HepG2 (cell line): ENCODE data around the gene NEMF. TPM values are rescaled to one million over a fixed set of nuclear protein-coding genes. Genes with fewer than 3 reads are reported as not detected.

Experiments
- MAFF ChIP-seq: IDR thresholded peaks from 2 replicates; pipeline ENCODE4 v1.6.1; 2011; ENCODE audit warnings: low read depth, low read length, improper control_type of control experiment
- ZFP82 ChIP-seq: sonication (generic); formaldehyde crosslinking; IDR thresholded peaks from 2 replicates; pipeline ENCODE4 v1.5.1; 2020; ENCODE audit warnings: mild to moderate bottlenecking, missing genetic modification reagents, borderline replicate concordance
- polyA plus RNA-seq, 8 experiments: library from polyadenylated mRNA; depleted of rRNA in 3 of 8; stranded (reverse) in 7 of 8; unstranded in 1 of 8; fragments of >200 nt; fragmentation: Illumina TruSeq in 4 of 8; extraction: Trizol in 4 of 8; gene quantifications; 2 replicates each; pipeline versions ENCODE4 v1.2.1 to v1.2.3, GENCODE V29; 2011 to 2016; ENCODE audit warnings: low read depth in 4 of 8, missing spikeins in 1 of 8, mixed read lengths in 1 of 8; ENCODE audit not compliant: insufficient read depth in 1 of 8
- total RNA-seq, 5 experiments: library from RNA; depleted of rRNA; stranded (reverse); fragments of >200 nt; fragmentation: Illumina TruSeq; extraction: Trizol; gene quantifications; 2 replicates each; pipeline ENCODE4 v1.2.3, GENCODE V29; 2016; ENCODE audit warnings: low read depth in 1 of 5
- TF ChIP-seq, protein P1 (sequence below): sonication (generic); formaldehyde crosslinking; IDR thresholded peaks from 2 replicates; pipeline ENCODE4 v1.8.1; 2023; ENCODE audit warnings: mild to moderate bottlenecking, missing genetic modification reagents
- TF ChIP-seq, protein P2 (sequence below): sonication (generic); formaldehyde crosslinking; IDR thresholded peaks from 2 replicates; pipeline ENCODE4 v1.4.0; 2020; ENCODE audit warnings: missing genetic modification reagents
- TF ChIP-seq, protein P3 (sequence below): fragments of 450-650 bp; IDR thresholded peaks from 2 replicates; pipeline ENCODE4 v1.6.1; 2017; ENCODE audit warnings: mild to moderate bottlenecking
- TF ChIP-seq, protein P4 (sequence below): sonication (generic); formaldehyde crosslinking; IDR thresholded peaks from 2 replicates; pipeline ENCODE4 v1.8.0; 2023; ENCODE audit warnings: mild to moderate bottlenecking, missing genetic modification reagents
- TF ChIP-seq, protein P5 (sequence below): sonication (generic); formaldehyde crosslinking; IDR thresholded peaks from 2 replicates; pipeline ENCODE4 v1.5.1; 2020; ENCODE audit warnings: missing genetic modification reagents, mild to moderate bottlenecking, borderline replicate concordance

The NEMF gene
- total and polyA plus RNA-seq, 2 of the 13 experiments (the other 11 are each of a cell fraction or from before 2014, with no cell fraction given) = 21.3 to 57.9 TPM

DNA sequence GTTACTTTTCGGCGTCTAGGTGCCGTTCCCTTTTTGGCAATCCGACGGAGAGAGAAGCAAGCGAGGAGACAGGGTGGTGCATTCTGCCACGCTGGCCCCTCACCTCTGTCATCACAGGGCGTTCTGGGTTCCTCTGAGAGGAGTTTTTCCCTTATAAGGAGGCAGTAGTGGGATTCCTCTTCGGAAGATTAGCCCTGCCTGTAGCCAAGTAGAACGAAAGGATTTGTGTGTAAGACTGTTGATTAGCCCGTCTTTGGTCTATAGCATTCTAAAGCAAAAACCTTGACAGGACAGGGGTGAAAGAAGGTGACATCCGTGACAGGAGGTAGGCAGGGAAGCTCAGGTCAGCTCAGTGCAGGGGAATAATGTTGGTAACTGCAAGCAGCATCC lies 9.1 kb upstream of the NEMF start (continued):
- TF ChIP-seq, protein P1, sequence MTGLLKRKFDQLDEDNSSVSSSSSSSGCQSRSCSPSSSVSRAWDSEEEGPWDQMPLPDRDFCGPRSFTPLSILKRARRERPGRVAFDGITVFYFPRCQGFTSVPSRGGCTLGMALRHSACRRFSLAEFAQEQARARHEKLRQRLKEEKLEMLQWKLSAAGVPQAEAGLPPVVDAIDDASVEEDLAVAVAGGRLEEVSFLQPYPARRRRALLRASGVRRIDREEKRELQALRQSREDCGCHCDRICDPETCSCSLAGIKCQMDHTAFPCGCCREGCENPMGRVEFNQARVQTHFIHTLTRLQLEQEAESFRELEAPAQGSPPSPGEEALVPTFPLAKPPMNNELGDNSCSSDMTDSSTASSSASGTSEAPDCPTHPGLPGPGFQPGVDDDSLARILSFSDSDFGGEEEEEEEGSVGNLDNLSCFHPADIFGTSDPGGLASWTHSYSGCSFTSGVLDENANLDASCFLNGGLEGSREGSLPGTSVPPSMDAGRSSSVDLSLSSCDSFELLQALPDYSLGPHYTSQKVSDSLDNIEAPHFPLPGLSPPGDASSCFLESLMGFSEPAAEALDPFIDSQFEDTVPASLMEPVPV (CRISPR knock-in tag) = no peak
- TF ChIP-seq MAFF (no peak), ZFP82 (no peak)
- TF ChIP-seq, protein P2, sequence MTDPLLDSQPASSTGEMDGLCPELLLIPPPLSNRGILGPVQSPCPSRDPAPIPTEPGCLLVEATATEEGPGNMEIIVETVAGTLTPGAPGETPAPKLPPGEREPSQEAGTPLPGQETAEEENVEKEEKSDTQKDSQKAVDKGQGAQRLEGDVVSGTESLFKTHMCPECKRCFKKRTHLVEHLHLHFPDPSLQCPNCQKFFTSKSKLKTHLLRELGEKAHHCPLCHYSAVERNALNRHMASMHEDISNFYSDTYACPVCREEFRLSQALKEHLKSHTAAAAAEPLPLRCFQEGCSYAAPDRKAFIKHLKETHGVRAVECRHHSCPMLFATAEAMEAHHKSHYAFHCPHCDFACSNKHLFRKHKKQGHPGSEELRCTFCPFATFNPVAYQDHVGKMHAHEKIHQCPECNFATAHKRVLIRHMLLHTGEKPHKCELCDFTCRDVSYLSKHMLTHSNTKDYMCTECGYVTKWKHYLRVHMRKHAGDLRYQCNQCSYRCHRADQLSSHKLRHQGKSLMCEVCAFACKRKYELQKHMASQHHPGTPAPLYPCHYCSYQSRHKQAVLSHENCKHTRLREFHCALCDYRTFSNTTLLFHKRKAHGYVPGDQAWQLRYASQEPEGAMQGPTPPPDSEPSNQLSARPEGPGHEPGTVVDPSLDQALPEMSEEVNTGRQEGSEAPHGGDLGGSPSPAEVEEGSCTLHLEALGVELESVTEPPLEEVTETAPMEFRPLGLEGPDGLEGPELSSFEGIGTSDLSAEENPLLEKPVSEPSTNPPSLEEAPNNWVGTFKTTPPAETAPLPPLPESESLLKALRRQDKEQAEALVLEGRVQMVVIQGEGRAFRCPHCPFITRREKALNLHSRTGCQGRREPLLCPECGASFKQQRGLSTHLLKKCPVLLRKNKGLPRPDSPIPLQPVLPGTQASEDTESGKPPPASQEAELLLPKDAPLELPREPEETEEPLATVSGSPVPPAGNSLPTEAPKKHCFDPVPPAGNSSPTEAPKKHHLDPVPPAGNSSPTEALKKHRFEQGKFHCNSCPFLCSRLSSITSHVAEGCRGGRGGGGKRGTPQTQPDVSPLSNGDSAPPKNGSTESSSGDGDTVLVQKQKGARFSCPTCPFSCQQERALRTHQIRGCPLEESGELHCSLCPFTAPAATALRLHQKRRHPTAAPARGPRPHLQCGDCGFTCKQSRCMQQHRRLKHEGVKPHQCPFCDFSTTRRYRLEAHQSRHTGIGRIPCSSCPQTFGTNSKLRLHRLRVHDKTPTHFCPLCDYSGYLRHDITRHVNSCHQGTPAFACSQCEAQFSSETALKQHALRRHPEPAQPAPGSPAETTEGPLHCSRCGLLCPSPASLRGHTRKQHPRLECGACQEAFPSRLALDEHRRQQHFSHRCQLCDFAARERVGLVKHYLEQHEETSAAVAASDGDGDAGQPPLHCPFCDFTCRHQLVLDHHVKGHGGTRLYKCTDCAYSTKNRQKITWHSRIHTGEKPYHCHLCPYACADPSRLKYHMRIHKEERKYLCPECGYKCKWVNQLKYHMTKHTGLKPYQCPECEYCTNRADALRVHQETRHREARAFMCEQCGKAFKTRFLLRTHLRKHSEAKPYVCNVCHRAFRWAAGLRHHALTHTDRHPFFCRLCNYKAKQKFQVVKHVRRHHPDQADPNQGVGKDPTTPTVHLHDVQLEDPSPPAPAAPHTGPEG (CRISPR knock-in tag) = no peak
- TF ChIP-seq, protein P3, sequence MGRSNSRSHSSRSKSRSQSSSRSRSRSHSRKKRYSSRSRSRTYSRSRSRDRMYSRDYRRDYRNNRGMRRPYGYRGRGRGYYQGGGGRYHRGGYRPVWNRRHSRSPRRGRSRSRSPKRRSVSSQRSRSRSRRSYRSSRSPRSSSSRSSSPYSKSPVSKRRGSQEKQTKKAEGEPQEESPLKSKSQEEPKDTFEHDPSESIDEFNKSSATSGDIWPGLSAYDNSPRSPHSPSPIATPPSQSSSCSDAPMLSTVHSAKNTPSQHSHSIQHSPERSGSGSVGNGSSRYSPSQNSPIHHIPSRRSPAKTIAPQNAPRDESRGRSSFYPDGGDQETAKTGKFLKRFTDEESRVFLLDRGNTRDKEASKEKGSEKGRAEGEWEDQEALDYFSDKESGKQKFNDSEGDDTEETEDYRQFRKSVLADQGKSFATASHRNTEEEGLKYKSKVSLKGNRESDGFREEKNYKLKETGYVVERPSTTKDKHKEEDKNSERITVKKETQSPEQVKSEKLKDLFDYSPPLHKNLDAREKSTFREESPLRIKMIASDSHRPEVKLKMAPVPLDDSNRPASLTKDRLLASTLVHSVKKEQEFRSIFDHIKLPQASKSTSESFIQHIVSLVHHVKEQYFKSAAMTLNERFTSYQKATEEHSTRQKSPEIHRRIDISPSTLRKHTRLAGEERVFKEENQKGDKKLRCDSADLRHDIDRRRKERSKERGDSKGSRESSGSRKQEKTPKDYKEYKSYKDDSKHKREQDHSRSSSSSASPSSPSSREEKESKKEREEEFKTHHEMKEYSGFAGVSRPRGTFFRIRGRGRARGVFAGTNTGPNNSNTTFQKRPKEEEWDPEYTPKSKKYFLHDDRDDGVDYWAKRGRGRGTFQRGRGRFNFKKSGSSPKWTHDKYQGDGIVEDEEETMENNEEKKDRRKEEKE = no peak
- TF ChIP-seq, protein P4, sequence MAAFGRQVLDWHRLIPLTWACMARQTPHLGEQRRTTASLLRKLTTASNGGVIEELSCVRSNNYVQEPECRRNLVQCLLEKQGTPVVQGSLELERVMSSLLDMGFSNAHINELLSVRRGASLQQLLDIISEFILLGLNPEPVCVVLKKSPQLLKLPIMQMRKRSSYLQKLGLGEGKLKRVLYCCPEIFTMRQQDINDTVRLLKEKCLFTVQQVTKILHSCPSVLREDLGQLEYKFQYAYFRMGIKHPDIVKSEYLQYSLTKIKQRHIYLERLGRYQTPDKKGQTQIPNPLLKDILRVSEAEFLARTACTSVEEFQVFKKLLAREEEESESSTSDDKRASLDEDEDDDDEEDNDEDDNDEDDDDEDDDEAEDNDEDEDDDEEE = no peak
- TF ChIP-seq, protein P5, sequence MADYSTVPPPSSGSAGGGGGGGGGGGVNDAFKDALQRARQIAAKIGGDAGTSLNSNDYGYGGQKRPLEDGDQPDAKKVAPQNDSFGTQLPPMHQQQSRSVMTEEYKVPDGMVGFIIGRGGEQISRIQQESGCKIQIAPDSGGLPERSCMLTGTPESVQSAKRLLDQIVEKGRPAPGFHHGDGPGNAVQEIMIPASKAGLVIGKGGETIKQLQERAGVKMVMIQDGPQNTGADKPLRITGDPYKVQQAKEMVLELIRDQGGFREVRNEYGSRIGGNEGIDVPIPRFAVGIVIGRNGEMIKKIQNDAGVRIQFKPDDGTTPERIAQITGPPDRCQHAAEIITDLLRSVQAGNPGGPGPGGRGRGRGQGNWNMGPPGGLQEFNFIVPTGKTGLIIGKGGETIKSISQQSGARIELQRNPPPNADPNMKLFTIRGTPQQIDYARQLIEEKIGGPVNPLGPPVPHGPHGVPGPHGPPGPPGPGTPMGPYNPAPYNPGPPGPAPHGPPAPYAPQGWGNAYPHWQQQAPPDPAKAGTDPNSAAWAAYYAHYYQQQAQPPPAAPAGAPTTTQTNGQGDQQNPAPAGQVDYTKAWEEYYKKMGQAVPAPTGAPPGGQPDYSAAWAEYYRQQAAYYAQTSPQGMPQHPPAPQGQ (CRISPR knock-in tag) = no peak
